Activated naive CD8-positive, alpha-beta T cell treated with anti-CD3 and anti-CD28 coated beads, Interleukin-2, amount 50 U/mL, for 16 hours (primary cell): ENCODE results near the gene TMEM181.
A peak's percentile ranks its signal among the peaks of the same experiment; 100 is the strongest.
"Not testable (repeated sequence)": the region's sequence is repeated elsewhere in the genome, so short reads cannot be mapped to it uniquely, and the experiment has no call there.

Experiments
- DNase-seq: peaks from one replicate; pipeline ENCODE4 v3.0.0-alpha.2; 2020; ENCODE audit warnings: low read depth, low spot score

TMEM181 gene, protein sequence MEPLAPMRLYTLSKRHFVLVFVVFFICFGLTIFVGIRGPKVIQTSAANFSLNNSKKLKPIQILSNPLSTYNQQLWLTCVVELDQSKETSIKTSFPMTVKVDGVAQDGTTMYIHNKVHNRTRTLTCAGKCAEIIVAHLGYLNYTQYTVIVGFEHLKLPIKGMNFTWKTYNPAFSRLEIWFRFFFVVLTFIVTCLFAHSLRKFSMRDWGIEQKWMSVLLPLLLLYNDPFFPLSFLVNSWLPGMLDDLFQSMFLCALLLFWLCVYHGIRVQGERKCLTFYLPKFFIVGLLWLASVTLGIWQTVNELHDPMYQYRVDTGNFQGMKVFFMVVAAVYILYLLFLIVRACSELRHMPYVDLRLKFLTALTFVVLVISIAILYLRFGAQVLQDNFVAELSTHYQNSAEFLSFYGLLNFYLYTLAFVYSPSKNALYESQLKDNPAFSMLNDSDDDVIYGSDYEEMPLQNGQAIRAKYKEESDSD

DNA sequence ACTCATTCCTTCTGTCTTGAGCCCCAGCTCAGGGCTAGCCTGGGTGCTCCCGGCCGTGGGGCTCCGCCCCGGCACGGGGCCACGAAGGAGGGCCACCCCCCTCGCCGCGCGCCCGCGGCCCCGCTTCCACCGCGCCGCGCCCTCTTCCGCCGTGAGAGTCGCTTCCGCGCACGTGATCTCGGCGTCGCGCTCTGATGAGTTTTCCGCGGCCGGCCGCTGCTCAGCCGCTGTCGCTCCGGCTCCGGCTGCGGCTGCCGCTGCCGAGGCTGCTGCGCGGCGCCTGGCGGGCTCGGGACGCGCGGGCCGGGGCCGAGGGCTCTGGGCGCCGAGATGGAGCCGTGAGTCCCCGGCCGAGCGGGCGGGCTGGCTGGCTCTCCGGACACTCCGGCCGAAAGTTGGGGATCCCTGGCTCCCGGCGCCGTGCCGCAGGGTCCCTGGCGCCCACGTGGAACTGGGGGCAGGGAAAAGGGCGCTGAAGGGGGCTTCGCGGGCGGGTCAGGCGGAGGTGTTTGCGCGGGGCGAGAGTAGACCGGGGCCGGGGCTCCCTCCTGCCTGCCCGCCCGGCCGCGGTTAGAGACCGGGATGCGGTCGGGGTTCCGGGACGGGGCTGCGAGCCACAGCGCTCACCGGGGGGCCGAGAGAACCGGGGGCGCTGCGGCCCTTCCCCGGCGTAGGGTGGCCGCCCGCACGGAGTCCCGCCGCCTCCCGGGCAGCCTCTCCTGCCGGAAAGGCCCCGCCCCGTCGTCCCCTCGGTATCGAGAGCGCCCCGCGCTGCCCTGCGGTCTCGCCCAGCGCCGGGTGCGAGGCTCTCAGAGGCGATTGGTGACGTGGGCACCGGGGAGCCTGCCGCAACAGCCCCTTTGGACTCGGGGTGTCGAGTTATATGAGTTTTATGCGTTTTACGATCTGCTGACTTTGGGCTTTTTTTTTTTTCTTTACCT lies at the start of gene TMEM181:
Gene TMEM181 (plus strand): TSS at position 197 of the 941 bp plus-strand sequence. CDS start 134 bp downstream, at position 331.
- peak; percentile 69 for DNase-seq

DNA sequence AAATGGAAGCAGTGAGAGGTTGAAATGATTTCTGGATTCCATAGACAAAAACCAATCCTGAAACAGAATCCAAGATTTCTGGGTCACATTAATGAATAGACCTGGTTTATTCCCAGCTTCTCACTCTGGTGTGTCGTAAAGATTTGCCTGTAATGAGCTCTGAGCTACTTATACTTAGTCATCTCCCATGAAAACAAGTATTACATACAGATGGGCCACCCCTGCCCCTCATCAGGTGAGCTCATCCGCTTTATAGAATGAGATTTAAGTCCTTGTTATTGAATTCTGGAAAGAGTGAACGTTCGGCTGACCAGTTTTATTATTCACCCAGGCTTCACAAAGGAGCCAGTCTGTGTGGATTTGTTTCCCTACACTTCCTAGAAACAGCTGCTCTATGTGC lies 47.1 kb upstream of the TMEM181 start:
- no peak for DNase-seq

- DNase-seq: no peak
Observed at GRCh38 chr6:158514176-158514575, 45.7 kb upstream of the TMEM181 start.

GRCh38 chr6:158514991-158515390 lies 44.9 kb upstream of the TMEM181 start:
- DNase-seq: no peak

DNA sequence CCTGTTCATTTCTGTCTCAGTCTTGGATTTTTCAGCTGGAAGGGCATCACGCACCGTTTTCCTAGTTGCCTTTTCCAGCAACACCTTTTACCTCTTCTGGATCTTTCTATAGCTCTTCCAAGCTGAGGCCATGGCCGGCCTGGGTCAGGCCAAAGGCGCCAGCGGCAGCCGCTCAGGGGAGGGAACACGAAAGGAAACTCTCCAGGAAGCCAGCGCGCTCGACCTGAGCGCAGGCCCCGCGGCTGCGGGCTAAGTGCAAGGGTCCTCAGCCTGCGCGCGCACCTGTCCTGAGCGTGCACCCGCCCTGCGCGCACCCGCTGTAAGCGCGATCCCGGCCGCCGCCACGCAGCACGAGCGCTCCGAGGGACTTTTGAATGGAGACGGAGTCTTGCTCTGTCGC lies 43.8 kb upstream of the TMEM181 start:
- DNase-seq: no peak

DNA sequence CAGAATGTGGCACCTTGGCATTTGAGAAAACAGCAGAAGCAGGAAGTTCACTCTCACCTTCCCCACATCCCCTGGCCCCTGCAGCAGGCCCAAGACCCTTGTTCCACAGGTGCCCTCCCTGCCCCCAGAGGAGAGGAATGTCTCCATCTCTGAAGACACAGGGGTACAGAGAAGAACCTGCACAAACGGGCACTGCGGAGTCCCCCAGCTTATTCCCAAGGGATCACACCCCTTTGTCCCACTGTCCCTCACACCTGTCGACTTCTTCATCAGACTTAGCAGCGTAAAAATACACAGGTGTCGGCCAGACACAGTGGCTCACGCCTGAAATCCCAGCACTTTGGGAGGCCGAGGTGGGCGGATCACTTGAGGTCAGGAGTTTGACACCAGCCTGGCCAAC lies 42.9 kb upstream of the TMEM181 start:
- no peak for DNase-seq

DNA sequence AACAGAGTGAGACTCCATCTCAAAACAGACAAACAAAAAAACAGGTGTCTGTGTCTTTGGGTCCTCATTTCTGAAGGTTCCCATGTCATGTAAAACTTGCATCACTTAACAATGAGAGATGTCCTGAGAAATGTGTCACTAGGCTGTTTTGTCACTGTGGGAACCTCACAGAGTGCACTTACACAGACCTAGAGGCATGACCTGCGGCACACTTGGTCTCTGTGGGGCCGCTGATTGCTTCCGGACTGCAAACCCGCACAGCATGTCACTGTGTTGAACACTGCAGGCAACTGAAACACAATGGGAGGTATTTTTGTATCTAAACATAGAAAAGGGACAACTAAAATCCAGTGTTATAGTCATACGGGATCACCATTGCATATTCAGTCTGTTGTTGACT lies 42.3 kb upstream of the TMEM181 start:
- no peak for DNase-seq

- no peak for DNase-seq
Observed at GRCh38 chr6:158518191-158519127, 41.4 kb upstream of the TMEM181 start.

DNA sequence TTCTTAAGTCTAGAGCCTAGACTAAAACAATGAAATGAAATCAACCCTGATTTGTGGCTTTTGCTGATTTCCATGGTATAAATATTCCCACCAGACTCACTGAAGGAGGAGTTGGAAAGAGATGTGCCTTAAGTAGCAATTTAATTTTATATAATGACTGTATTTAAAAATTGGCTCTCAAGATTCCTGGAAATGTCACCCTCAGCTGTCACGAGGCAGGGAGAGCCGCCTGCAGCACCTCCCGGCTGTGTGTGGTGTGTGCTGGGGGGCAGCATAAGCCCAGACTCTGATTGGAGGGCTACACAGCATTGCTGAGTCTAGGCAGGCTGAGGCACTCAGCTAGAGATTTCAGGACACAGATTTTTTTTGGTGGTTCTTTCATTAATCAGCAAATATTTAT lies 40.6 kb upstream of the TMEM181 start:
- no peak for DNase-seq

- DNase-seq: no peak
Observed at GRCh38 chr6:158519761-158520160, 40.1 kb upstream of the TMEM181 start.

DNA sequence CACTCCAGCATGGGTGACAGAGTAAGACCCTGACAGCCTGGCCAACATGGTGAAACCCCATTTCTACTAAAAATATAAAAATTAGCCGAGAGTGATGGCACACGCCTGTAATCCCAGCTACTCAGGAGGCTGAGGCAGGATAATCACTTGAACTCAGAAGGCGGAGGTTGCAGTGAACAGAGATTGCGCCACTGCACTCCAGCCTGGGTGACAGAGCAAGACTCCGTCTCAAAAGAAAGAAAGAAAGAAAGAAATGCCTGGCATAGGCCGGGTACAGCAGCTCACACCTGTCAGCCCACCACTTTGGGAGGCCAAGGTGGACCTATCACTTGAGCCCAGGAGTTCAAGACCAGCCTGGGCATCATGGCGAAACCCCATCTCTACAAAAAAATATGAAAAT lies 38.9 kb upstream of the TMEM181 start:
- not testable (repeated sequence) for DNase-seq

- no peak for DNase-seq
Observed at GRCh38 chr6:158521759-158522158, 38.1 kb upstream of the TMEM181 start.

GRCh38 chr6:158522616-158523015 lies 37.3 kb upstream of the TMEM181 start:
- no peak for DNase-seq

GRCh38 chr6:158524311-158524710 lies 35.6 kb upstream of the TMEM181 start:
- no peak for DNase-seq

DNA sequence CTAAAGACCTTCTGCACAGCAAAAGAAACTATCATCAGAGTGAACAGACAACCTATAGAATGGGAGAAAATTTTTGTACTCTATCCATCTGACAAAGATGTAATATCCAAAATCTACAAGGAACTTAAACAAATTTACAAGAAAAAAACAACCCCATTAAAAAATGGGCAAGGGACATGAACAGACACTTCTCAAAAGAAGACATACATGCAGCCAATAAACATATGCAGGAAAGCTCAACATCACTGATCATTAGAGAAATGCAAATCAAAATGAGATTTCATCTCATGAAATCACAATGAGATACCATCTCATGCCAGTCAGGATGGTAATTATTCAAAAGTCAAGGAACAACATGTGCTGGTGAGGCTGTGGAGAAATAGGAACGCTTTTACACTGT lies 32.0 kb upstream of the TMEM181 start:
- not testable (repeated sequence) for DNase-seq

DNA sequence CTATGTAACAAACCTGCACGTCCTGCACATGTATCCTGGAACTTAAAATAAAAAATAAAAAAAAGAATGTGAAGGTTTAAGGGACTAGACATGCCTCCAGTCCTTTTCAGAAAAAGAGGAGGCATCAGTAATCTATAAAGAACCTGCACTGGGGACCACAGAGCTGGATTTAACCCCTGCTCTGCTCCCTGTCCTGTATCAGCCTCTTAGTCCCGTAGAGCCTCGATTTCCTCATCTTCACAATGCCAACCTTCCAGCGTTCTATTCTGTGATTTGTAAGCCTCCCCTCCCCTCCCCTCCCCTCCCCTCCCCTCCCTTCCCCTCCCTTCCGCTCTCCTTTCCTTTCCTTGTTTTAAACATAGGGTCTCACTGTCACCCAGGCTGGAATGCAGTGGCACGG lies 31.1 kb upstream of the TMEM181 start:
- no peak for DNase-seq

- DNase-seq: no peak
Observed at GRCh38 chr6:158529629-158530028, 30.3 kb upstream of the TMEM181 start.

DNA sequence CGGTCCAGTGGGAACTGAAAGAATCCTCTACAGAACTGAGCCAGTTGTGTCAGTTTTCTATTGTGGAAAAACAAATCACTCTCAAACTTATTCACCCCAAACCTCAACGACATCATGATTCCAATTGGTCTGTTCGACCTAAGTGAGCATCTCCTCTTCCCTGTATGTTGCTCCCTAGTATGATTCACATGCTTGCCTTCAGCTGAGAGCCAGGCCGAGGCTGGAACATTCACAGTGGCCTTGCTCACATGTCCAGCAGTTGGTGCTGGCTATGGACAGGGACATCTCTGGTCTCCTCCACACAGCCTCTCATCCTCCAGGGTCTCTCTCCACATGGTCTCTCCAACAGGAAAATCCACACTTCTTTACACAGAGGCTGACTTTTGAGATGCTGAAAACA lies 28.3 kb upstream of the TMEM181 start:
- no peak for DNase-seq

- DNase-seq: no peak
Observed at GRCh38 chr6:158531970-158532369, 27.9 kb upstream of the TMEM181 start.

- DNase-seq: no peak
Observed at GRCh38 chr6:158536084-158536890, 23.6 kb upstream of the TMEM181 start.
